HG03159 (cell line): ENCODE measurements around the gene CFHR4.
"Not testable (repeated sequence)": the region's sequence is repeated elsewhere in the genome, so short reads cannot be mapped to it uniquely, and the experiment has no call there.

Source experiments
- ATAC-seq: cut with Tn5 transposase; IDR thresholded peaks from one replicate; pipeline ENCODE4 v1.9.1; 2021; ENCODE audit warnings: mild to moderate bottlenecking, moderate library complexity; ENCODE audit not compliant: unreplicated experiment

The CFHR4 gene

GRCh38 chr1:196887515-196888239 is at the start of gene CFHR4:
Gene CFHR4, plus strand, starts transcription at chr1:196888052. Its CDS starts 99 bp downstream, at chr1:196888151.
- peak; percentile 93 for ATAC-seq

- ATAC-seq = not testable (repeated sequence)
Measured at GRCh38 chr1:196849613-196850492, 38.0 kb upstream of the CFHR4 start.

- ATAC-seq = no peak
Measured at GRCh38 chr1:196856053-196856452, 31.8 kb upstream of the CFHR4 start.

GRCh38 chr1:196857188-196857587 is 30.7 kb upstream of the CFHR4 start:
- ATAC-seq = no peak

GRCh38 chr1:196858811-196859210 is 29.0 kb upstream of the CFHR4 start:
- no peak for ATAC-seq

- ATAC-seq = no peak
Measured at GRCh38 chr1:196860323-196860884, 27.4 kb upstream of the CFHR4 start.

- no peak for ATAC-seq
Measured at GRCh38 chr1:196861429-196861828, 26.4 kb upstream of the CFHR4 start.

- no peak for ATAC-seq
Measured at GRCh38 chr1:196866974-196867373, 20.9 kb upstream of the CFHR4 start.

GRCh38 chr1:196873385-196873784 is 14.5 kb upstream of the CFHR4 start:
- no peak for ATAC-seq

GRCh38 chr1:196875935-196876334 is 11.9 kb upstream of the CFHR4 start:
- no peak for ATAC-seq

- no peak for ATAC-seq
Measured at GRCh38 chr1:196877964-196878363, 9.9 kb upstream of the CFHR4 start.

GRCh38 chr1:196886560-196886959 is 1.3 kb upstream of the CFHR4 start:
- not testable (repeated sequence) for ATAC-seq

GRCh38 chr1:196890668-196891067 is 2.8 kb downstream of the CFHR4 start:
- no peak for ATAC-seq

GRCh38 chr1:196891251-196891650 is 3.4 kb downstream of the CFHR4 start:
- no peak for ATAC-seq

GRCh38 chr1:196896355-196896754 is 8.5 kb downstream of the CFHR4 start:
- ATAC-seq = no peak

- ATAC-seq = no peak
Measured at GRCh38 chr1:196897158-196897828, 9.4 kb downstream of the CFHR4 start.

GRCh38 chr1:196902344-196902743 is 14.5 kb downstream of the CFHR4 start:
- no peak for ATAC-seq

- no peak for ATAC-seq
Measured at GRCh38 chr1:196910215-196910614, 22.4 kb downstream of the CFHR4 start.

- not testable (repeated sequence) for ATAC-seq
Measured at GRCh38 chr1:196912283-196912682, 24.4 kb downstream of the CFHR4 start.

- ATAC-seq = not testable (repeated sequence)
Measured at GRCh38 chr1:196926839-196927238, 39.0 kb downstream of the CFHR4 start.

- not testable (repeated sequence) for ATAC-seq
Measured at GRCh38 chr1:196932853-196933252, 45.0 kb downstream of the CFHR4 start.
